Parathyroid adenoma (tissue), 2 donors: Measurements from ENCODE around the gene VEGFA.

Experiments used
- H2AFZ ChIP-seq: fragments of 300-600 bp; sonication (generic); one replicate; pipeline ENCODE4 v1.7.0; 2017; ENCODE audit warnings: antibody characterized with exemption, mild to moderate bottlenecking
- H3K27ac ChIP-seq: fragments of 300-600 bp; sonication (generic); one replicate; pipeline ENCODE4 v1.7.0; 2017
- H3K27me3 ChIP-seq: fragments of 300-600 bp; sonication (generic); one replicate; pipeline ENCODE4 v1.7.0; 2017; ENCODE audit warnings: low read length; ENCODE audit not compliant: control insufficient read depth, insufficient read depth
- H3K36me3 ChIP-seq: fragments of 300-600 bp; sonication (generic); one replicate; pipeline ENCODE4 v1.7.0; 2017; ENCODE audit warnings: low read length; ENCODE audit not compliant: control insufficient read depth, insufficient read depth
- H3K4me1 ChIP-seq: fragments of 300-600 bp; sonication (generic); one replicate; pipeline ENCODE4 v1.7.0; 2017; ENCODE audit warnings: control low read depth
- H3K4me2 ChIP-seq: fragments of 300-600 bp; sonication (generic); one replicate; pipeline ENCODE4 v1.7.0; 2017; ENCODE audit warnings: low read length
- H3K4me3 ChIP-seq: fragments of 300-600 bp; sonication (generic); one replicate; pipeline ENCODE4 v1.7.0; 2017; ENCODE audit warnings: low read depth, low read length
- H3K79me2 ChIP-seq: fragments of 300-600 bp; sonication (generic); one replicate; pipeline ENCODE4 v1.7.0; 2017; ENCODE audit warnings: control low read depth
- H3K9ac ChIP-seq: fragments of 300-600 bp; sonication (generic); one replicate; pipeline ENCODE4 v1.7.0; 2017; ENCODE audit warnings: mild to moderate bottlenecking
- H3K9me3 ChIP-seq: fragments of 300-600 bp; sonication (generic); one replicate; pipeline ENCODE4 v1.7.0; 2017; ENCODE audit warnings: low read length; ENCODE audit not compliant: control insufficient read depth
- TF ChIP-seq, protein P1 (sequence below): fragments of 300-600 bp; sonication (generic); IDR thresholded peaks from one replicate; pipeline ENCODE4 v1.7.0; 2017; ENCODE audit warnings: antibody characterized with exemption, mild to moderate bottlenecking
- donor health status: primary hyperparathyroidism.

Gene VEGFA

DNA sequence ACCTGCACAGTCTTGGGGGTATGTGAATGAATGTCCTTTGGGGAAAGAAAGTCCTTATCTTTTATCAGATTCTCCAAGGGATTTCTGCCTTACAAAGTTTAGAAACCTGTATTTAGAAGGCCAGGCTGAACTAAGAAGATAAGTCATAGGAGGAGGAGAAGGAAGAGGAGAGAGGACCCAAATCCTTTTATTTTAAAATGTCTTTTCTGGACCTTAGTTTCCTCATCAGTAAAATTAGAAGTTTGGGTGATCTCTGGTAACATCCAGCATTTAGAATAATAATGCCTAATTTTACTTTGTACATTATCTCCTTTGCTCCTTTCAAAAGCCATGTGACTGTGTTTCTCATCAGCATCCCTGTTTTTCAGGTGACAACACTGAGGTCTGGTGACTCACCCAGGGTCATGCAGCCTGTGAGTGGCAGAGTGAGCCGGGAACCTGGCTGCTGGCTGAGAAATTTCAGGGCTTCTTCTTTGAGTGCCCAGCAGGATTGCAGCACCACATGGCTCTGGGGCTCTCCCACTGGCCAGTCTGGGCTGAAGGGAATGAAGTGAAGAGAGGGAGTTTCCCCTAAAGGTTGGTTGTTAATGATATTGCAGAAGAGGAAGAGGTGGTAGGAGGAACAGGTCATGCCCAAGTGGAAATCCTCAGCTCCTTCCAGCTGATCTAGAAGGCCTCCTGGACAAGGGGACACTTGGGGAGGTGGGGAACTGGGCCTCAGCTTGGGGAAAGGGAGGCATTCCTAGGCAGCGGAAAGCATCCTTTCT is 34.0 kb downstream of the VEGFA start:
- no peaks in the 10 kb centered on the region for H3K27me3 ChIP-seq
- H3K36me3 ChIP-seq = no peaks in the 10 kb centered on the region
- peak overlapping the region; percentile 34 for H2AFZ ChIP-seq
- peaks cover 82% of the 10 kb centered on the region for H3K4me1 ChIP-seq
- H3K4me2 ChIP-seq = peak overlapping the region; percentile 60
- H3K9me3 ChIP-seq = no peaks in the 10 kb centered on the region
- TF ChIP-seq, protein P1, sequence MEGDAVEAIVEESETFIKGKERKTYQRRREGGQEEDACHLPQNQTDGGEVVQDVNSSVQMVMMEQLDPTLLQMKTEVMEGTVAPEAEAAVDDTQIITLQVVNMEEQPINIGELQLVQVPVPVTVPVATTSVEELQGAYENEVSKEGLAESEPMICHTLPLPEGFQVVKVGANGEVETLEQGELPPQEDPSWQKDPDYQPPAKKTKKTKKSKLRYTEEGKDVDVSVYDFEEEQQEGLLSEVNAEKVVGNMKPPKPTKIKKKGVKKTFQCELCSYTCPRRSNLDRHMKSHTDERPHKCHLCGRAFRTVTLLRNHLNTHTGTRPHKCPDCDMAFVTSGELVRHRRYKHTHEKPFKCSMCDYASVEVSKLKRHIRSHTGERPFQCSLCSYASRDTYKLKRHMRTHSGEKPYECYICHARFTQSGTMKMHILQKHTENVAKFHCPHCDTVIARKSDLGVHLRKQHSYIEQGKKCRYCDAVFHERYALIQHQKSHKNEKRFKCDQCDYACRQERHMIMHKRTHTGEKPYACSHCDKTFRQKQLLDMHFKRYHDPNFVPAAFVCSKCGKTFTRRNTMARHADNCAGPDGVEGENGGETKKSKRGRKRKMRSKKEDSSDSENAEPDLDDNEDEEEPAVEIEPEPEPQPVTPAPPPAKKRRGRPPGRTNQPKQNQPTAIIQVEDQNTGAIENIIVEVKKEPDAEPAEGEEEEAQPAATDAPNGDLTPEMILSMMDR = no peak
- H3K79me2 ChIP-seq = no peaks in the 10 kb centered on the region
- H3K9ac ChIP-seq = no peak overlapping the region
- no peak overlapping the region for H3K4me3 ChIP-seq
- H3K27ac ChIP-seq = peak overlapping the region; percentile 74

DNA sequence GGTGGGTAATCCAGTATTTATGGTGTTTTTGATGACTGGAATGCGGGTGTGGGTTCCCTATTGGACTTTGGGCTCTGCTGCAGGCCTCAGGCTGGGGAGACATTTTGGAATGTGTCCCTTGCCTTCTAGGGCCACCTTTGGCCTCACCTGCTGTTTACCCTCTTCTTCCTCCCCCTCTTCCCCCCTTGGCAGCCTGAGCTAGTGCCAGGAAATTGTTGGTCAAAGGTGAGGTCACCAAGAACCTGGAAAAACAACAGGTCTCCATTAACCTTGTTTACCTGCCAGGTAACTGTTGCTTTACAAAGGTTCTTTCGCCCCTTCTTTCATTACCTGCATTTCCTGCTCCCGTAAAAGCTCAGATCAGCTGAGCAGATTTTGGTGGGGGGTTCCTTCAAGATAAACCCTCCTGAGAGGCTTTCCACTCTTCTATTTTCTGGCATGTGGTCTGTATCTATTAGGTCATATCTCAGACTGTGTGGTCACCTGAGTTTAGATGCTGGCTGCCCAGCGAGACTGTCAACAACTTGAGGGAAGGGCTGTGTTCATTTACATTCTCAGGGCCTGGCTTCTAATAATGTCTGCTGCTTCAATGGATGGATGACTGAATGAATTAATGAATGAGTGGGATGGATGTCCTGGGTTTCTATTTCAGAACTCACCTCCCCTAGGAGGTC is 34.7 kb downstream of the VEGFA start:
- Histone ChIP-seq H3K9ac (no peak overlapping the region), H3K9me3 (no peaks in the 10 kb centered on the region), H3K4me3 (peak overlapping the region; percentile 13), H3K4me1 (peaks cover 75% of the 10 kb centered on the region), H2AFZ (no peak overlapping the region), H3K4me2 (peak overlapping the region; percentile 60), H3K36me3 (no peaks in the 10 kb centered on the region), H3K27me3 (no peaks in the 10 kb centered on the region), H3K79me2 (no peaks in the 10 kb centered on the region), H3K27ac (peak overlapping the region; percentile 25)
- TF ChIP-seq, protein P1 = no peak

DNA sequence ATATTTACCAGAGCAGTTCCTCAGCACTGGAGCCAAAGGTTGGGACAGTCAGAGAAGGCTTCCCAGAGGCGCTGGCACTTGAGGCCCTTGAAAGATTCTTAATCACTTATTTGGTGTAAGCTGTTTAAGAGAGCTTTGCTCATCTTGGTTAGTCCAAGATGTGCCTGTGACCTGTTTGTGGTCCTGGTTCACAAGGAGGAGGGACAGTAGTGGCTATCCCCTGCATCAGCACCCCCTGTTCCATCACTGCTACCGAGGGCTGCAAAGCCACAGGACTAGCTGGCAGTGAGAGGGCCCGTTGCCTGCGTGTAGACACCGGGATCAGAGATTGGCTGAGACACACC is 35.7 kb downstream of the VEGFA start:
- Histone ChIP-seq H3K9me3 (no peaks in the 10 kb centered on the region), H3K4me2 (no peak overlapping the region), H3K79me2 (no peaks in the 10 kb centered on the region), H3K27ac (no peak overlapping the region), H3K4me1 (peaks cover 68% of the 10 kb centered on the region), H3K27me3 (no peaks in the 10 kb centered on the region), H3K9ac (no peak overlapping the region), H3K36me3 (no peaks in the 10 kb centered on the region), H3K4me3 (no peak overlapping the region), H2AFZ (no peak overlapping the region)
- TF ChIP-seq, protein P1 = no peak

DNA sequence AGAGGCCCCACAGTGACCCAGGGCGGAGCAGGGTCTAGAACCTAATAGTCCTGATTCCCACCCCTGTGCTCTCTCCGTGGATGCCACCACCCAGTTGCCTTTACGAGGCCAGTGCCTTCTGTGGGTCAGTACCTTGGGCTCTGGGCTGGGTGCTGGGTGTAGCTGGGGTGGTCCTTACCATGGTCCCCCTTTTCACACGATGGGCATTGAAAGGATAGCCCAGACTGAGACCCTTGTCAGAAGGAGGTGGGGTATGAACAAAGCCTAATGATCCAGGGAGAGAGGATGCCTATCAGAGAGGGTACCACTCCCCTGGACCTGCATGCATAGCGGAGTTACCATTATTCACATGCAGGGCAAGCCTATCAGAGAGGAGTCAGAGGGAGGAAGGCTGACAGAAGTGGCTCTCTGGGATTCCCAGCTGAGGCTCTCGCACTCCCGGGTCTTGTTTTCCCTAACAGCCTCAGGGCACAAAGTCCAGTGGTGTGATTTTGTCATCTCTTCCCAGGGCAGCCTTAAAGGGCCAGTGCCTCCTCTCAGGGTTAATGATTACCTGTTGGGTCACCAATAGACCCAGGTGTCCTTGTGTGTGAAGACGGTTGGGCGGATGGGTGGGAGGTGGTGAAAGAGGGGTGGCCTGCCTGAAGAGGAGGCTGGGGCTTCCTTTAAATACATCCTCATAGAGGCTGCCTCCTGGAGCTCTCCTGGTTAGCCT is 36.2 kb downstream of the VEGFA start:
- Histone ChIP-seq H3K4me1 (peaks cover 66% of the 10 kb centered on the region), H3K36me3 (no peaks in the 10 kb centered on the region), H2AFZ (peak overlapping the region; percentile 12), H3K9me3 (no peaks in the 10 kb centered on the region), H3K9ac (no peak overlapping the region), H3K4me2 (no peak overlapping the region), H3K27ac (peak overlapping the region; percentile 76), H3K79me2 (no peaks in the 10 kb centered on the region), H3K27me3 (no peaks in the 10 kb centered on the region), H3K4me3 (no peak overlapping the region)
- TF ChIP-seq, protein P1 = no peak
